Measurements from ENCODE around the gene UCP1. TPM values are rescaled to one million over a fixed set of nuclear protein-coding genes. Genes with fewer than 3 reads are reported as not detected.

The UCP1 gene
- total RNA-seq, 1 donor from 2014 or later, result 0.34 TPM

GRCh38 chr4:140615451-140615850 lies 46.7 kb upstream of the UCP1 start:
- no peak overlapping the region for H2AFZ ChIP-seq (ENCODE audit: low read depth, low read length)
- no peaks in the 10 kb centered on the region for H3K27me3 ChIP-seq (ENCODE audit: insufficient read depth, low read length)
- H3K9me3 ChIP-seq (ENCODE audit: insufficient read depth, low read depth, low read length), result no peaks in the 10 kb centered on the region
- peaks cover 2% of the 10 kb centered on the region for H3K36me3 Mint-ChIP-seq (ENCODE audit: low read depth, unreplicated experiment)
- H3K4me3 Mint-ChIP-seq (ENCODE audit: unreplicated experiment), result no peak overlapping the region
- H3K4me1 Mint-ChIP-seq (ENCODE audit: low read depth, unreplicated experiment), result peaks cover 9% of the 10 kb centered on the region
- FAIRE-seq (no peak), DNase-seq (ENCODE audit: low read depth) (no peak)
- no peaks in the 10 kb centered on the region for H3K4me1 ChIP-seq (ENCODE audit: insufficient read depth, low read length)
- TF ChIP-seq EZH2 (IDR thresholded peaks at IDR 0.05; ENCODE audit: insufficient read depth, low read length), result no peak
- TF ChIP-seq CTCF (IDR thresholded peaks at IDR 0.05; ENCODE audit: insufficient read depth, low read depth, low read length), result no peak
- H3K79me2 ChIP-seq (ENCODE audit: insufficient read depth, low read length), result no peaks in the 10 kb centered on the region
- H3K9ac ChIP-seq (ENCODE audit: low read length), result no peak overlapping the region
- H4K20me1 ChIP-seq (ENCODE audit: insufficient read depth, low read length), result no peaks in the 10 kb centered on the region
- no peak overlapping the region for H3K4me3 ChIP-seq (ENCODE audit: insufficient read depth, low read depth, low read length)
- no peaks in the 10 kb centered on the region for H3K27me3 Mint-ChIP-seq (ENCODE audit: low read depth, unreplicated experiment)
- no peak overlapping the region for H3K27ac Mint-ChIP-seq (ENCODE audit: unreplicated experiment)
- H3K36me3 ChIP-seq (ENCODE audit: insufficient read depth, low read length), result no peaks in the 10 kb centered on the region
- no peaks in the 10 kb centered on the region for H3K9me3 Mint-ChIP-seq (ENCODE audit: unreplicated experiment)
- no peak overlapping the region for H3K27ac ChIP-seq (ENCODE audit: low read depth, low read length)
- no peak overlapping the region for H3K4me2 ChIP-seq (ENCODE audit: low read length)

GRCh38 chr4:140612357-140612756 lies 43.6 kb upstream of the UCP1 start:
- FAIRE-seq (no peak), DNase-seq (ENCODE audit: low read depth) (no peak)
- no peaks in the 10 kb centered on the region for H3K36me3 Mint-ChIP-seq (ENCODE audit: low read depth, unreplicated experiment)
- no peaks in the 10 kb centered on the region for H3K4me1 ChIP-seq (ENCODE audit: insufficient read depth, low read length)
- H3K27ac ChIP-seq (ENCODE audit: low read depth, low read length), result no peak overlapping the region
- H3K4me3 Mint-ChIP-seq (ENCODE audit: unreplicated experiment), result no peak overlapping the region
- H3K79me2 ChIP-seq (ENCODE audit: insufficient read depth, low read length), result no peaks in the 10 kb centered on the region
- H3K4me1 Mint-ChIP-seq (ENCODE audit: low read depth, unreplicated experiment), result peaks cover 12% of the 10 kb centered on the region
- H3K9me3 Mint-ChIP-seq (ENCODE audit: unreplicated experiment), result no peaks in the 10 kb centered on the region
- no peaks in the 10 kb centered on the region for H4K20me1 ChIP-seq (ENCODE audit: insufficient read depth, low read length)
- no peak overlapping the region for H3K27ac Mint-ChIP-seq (ENCODE audit: unreplicated experiment)
- H3K4me2 ChIP-seq (ENCODE audit: low read length), result no peak overlapping the region
- H3K4me3 ChIP-seq (ENCODE audit: insufficient read depth, low read depth, low read length), result no peak overlapping the region
- no peak for TF ChIP-seq EZH2 (IDR thresholded peaks at IDR 0.05; ENCODE audit: insufficient read depth, low read length)
- TF ChIP-seq CTCF (IDR thresholded peaks at IDR 0.05; ENCODE audit: insufficient read depth, low read depth, low read length), result no peak
- no peaks in the 10 kb centered on the region for H3K27me3 ChIP-seq (ENCODE audit: insufficient read depth, low read length)
- no peaks in the 10 kb centered on the region for H3K27me3 Mint-ChIP-seq (ENCODE audit: low read depth, unreplicated experiment)
- no peaks in the 10 kb centered on the region for H3K36me3 ChIP-seq (ENCODE audit: insufficient read depth, low read length)
- no peak overlapping the region for H3K9ac ChIP-seq (ENCODE audit: low read length)
- H2AFZ ChIP-seq (ENCODE audit: low read depth, low read length), result no peak overlapping the region
- H3K9me3 ChIP-seq (ENCODE audit: insufficient read depth, low read depth, low read length), result no peaks in the 10 kb centered on the region

- Histone ChIP-seq H3K27ac (ENCODE audit: low read depth, low read length) (no peak overlapping the region), H2AFZ (ENCODE audit: low read depth, low read length) (no peak overlapping the region), H3K79me2 (ENCODE audit: insufficient read depth, low read length) (no peaks in the 10 kb centered on the region), H3K4me1 (ENCODE audit: insufficient read depth, low read length) (no peaks in the 10 kb centered on the region), H4K20me1 (ENCODE audit: insufficient read depth, low read length) (no peaks in the 10 kb centered on the region), H3K4me2 (ENCODE audit: low read length) (no peak overlapping the region), H3K9ac (ENCODE audit: low read length) (no peak overlapping the region), H3K9me3 (ENCODE audit: insufficient read depth, low read depth, low read length) (no peaks in the 10 kb centered on the region), H3K36me3 (ENCODE audit: insufficient read depth, low read length) (no peaks in the 10 kb centered on the region), H3K4me3 (ENCODE audit: insufficient read depth, low read depth, low read length) (no peak overlapping the region), H3K27me3 (ENCODE audit: insufficient read depth, low read length) (no peaks in the 10 kb centered on the region)
- H3K4me3 Mint-ChIP-seq (ENCODE audit: unreplicated experiment), result no peak overlapping the region
- H3K27ac Mint-ChIP-seq (ENCODE audit: unreplicated experiment), result no peak overlapping the region
- H3K36me3 Mint-ChIP-seq (ENCODE audit: low read depth, unreplicated experiment), result no peaks in the 10 kb centered on the region
- H3K4me1 Mint-ChIP-seq (ENCODE audit: low read depth, unreplicated experiment), result peaks cover 12% of the 10 kb centered on the region
- FAIRE-seq, result no peak
- H3K27me3 Mint-ChIP-seq (ENCODE audit: low read depth, unreplicated experiment), result no peaks in the 10 kb centered on the region
- TF ChIP-seq EZH2 (IDR thresholded peaks at IDR 0.05; ENCODE audit: insufficient read depth, low read length) (no peak), CTCF (IDR thresholded peaks at IDR 0.05; ENCODE audit: insufficient read depth, low read depth, low read length) (no peak)
- H3K9me3 Mint-ChIP-seq (ENCODE audit: unreplicated experiment), result no peaks in the 10 kb centered on the region
- DNase-seq (ENCODE audit: low read depth), result no peak
These were observed 43.1 kb upstream of the UCP1 start for GRCh38 chr4:140611854-140612253.

All from astrocyte (in vitro differentiated cells and primary cell).